A673 (cell line): ENCODE measurements around the gene MYEOV. TPM values are rescaled to one million over a fixed set of nuclear protein-coding genes. Genes with fewer than 3 reads are reported as not detected.

ENCODE experiments used
- BruUV-seq: library from RNA; stranded (reverse); fragments of 400-500 nt; replicated peaks from 2 replicates; lab custom pipeline; 2021; lab: Mats Ljungman, UMichigan
- CTCF ChIA-PET: fragments of 300-600 bp; sonication (Branson Sonifier 250); formaldehyde crosslinking; loops from one replicate; lab custom pipeline; 2022; ENCODE audit warnings: antibody characterized with exemption; lab: Charles Lee
- POLR2A ChIA-PET: fragments of 300-600 bp; sonication (Branson Sonifier 250); formaldehyde crosslinking; loops from one replicate; lab custom pipeline; 2022; ENCODE audit warnings: antibody characterized with exemption; ENCODE audit not compliant: low non-redundant PET; lab: Charles Lee
- DNase-seq: peaks from one replicate; pipeline ENCODE4 v3.0.0-alpha.2; 2015; ENCODE audit warnings: low spot score
- H3K27ac ChIP-seq: fragments of 200-600 bp; sonication (generic); 2 replicates; pipeline ENCODE4 v1.5.1; 2016; ENCODE audit warnings: mixed run types, low read depth, mild to moderate bottlenecking, mixed read lengths, antibody characterized with exemption, low read length; ENCODE audit not compliant: poor library complexity, severe bottlenecking
- H3K27me3 ChIP-seq: fragments of 200-600 bp; sonication (generic); replicated peaks from 2 replicates; pipeline ENCODE4 v1.6.1; 2017; ENCODE audit warnings: mixed run types, low read depth, mild to moderate bottlenecking, mixed read lengths, antibody characterized with exemption, low read length; ENCODE audit not compliant: insufficient read depth, poor library complexity
- H3K36me3 ChIP-seq: fragments of 200-600 bp; sonication (generic); 2 replicates; pipeline ENCODE4 v1.6.1; 2016; ENCODE audit warnings: mixed run types, mild to moderate bottlenecking, mixed read lengths, antibody characterized with exemption, low read length; ENCODE audit not compliant: insufficient read depth, poor library complexity, severe bottlenecking
- H3K4me1 ChIP-seq: fragments of 200-600 bp; sonication (generic); 2 replicates; pipeline ENCODE4 v1.6.1; 2017; ENCODE audit warnings: mixed run types, mild to moderate bottlenecking, mixed read lengths, antibody characterized with exemption, low read length; ENCODE audit not compliant: insufficient read depth, poor library complexity, severe bottlenecking
- H3K4me3 ChIP-seq: fragments of 200-600 bp; sonication (generic); 2 replicates; pipeline ENCODE4 v1.5.1; 2016; ENCODE audit warnings: low read depth, mixed run types, mild to moderate bottlenecking, mixed read lengths, low read length; ENCODE audit not compliant: poor library complexity, severe bottlenecking
- H3K9me3 ChIP-seq: fragments of 200-600 bp; sonication (generic); 2 replicates; pipeline ENCODE4 v1.6.1; 2016; ENCODE audit warnings: mixed run types, low read depth, mild to moderate bottlenecking, mixed read lengths, antibody characterized with exemption, low read length; ENCODE audit not compliant: poor library complexity, severe bottlenecking
- CTCF ChIP-seq: fragments of 300-800, 200-600 bp; sonication (generic); conservative IDR thresholded peaks from 2 replicates; pipeline ENCODE4 v1.5.1; 2017; ENCODE audit warnings: low read depth, mild to moderate bottlenecking, antibody characterized with exemption, low read length, moderate library complexity, mixed read lengths
- EZH2 ChIP-seq: fragments of 200-600 bp; sonication (generic); IDR thresholded peaks from 2 replicates; pipeline ENCODE4 v1.6.1; 2017; ENCODE audit warnings: borderline replicate concordance, low read depth, mild to moderate bottlenecking, mixed read lengths, antibody characterized with exemption, low read length; ENCODE audit not compliant: poor library complexity, severe bottlenecking
- intact Hi-C: fragments of 100-400 bp; cut with micrococcal nuclease; formaldehyde crosslinking; loops from one replicate; pipeline ENCODE4 v1.10.0; 2022; ENCODE audit not compliant: unreplicated experiment
- total RNA-seq: library from RNA; stranded (reverse); gene quantifications from 2 replicates; pipeline ENCODE4 v1.2.3, GENCODE V29; 2021

MYEOV gene
- total RNA-seq, 1 experiment from 2014 or later: 174 TPM

GRCh38 chr11:69262918-69263735, 30.8 kb upstream of the MYEOV start:
- intact Hi-C loops: no loop called here
- no TSS peak for BruUV-seq
- Histone ChIP-seq H3K36me3 (no peaks in the 10 kb centered on the region), H3K9me3 (no peaks in the 10 kb centered on the region), H3K27ac (no peak overlapping the region), H3K4me1 (no peaks in the 10 kb centered on the region), H3K4me3 (no peak overlapping the region), H3K27me3 (no peaks in the 10 kb centered on the region)
- CTCF ChIA-PET: no interaction called here
- no peak for DNase-seq
- POLR2A ChIA-PET: no interaction called here
- TF ChIP-seq CTCF (no peak), EZH2 (no peak)

- Histone ChIP-seq H3K36me3 (no peaks in the 10 kb centered on the region), H3K27ac (no peak overlapping the region), H3K27me3 (no peaks in the 10 kb centered on the region), H3K4me1 (no peaks in the 10 kb centered on the region), H3K9me3 (no peaks in the 10 kb centered on the region), H3K4me3 (no peak overlapping the region)
- no TSS peak for BruUV-seq
- DNase-seq: no peak
- TF ChIP-seq EZH2 (no peak), CTCF (no peak)
- intact Hi-C loops: no loop called here
- CTCF ChIA-PET: no interaction called here
- POLR2A ChIA-PET: no interaction called here
Measured at GRCh38 chr11:69263736-69264052, 30.3 kb upstream of the MYEOV start.

- intact Hi-C loops: no loop called here
- no peaks in the 10 kb centered on the region for H3K4me1 ChIP-seq
- DNase-seq: no peak
- no peaks in the 10 kb centered on the region for H3K9me3 ChIP-seq
- H3K27ac ChIP-seq: no peak overlapping the region
- H3K36me3 ChIP-seq: no peaks in the 10 kb centered on the region
- H3K27me3 ChIP-seq: no peaks in the 10 kb centered on the region
- no TSS peak for BruUV-seq
- CTCF ChIA-PET: no interaction called here
- H3K4me3 ChIP-seq: no peak overlapping the region
- POLR2A ChIA-PET: no interaction called here
- no peak for TF ChIP-seq EZH2
- TF ChIP-seq CTCF: no peak
Measured at GRCh38 chr11:69264486-69264885, 29.5 kb upstream of the MYEOV start.
